Neural progenitor cell (in vitro differentiated cells): ENCODE measurements around the gene RAE1. TPM values are rescaled to one million over a fixed set of nuclear protein-coding genes. Genes with fewer than 3 reads are reported as not detected.
A peak's percentile ranks its signal among the peaks of the same experiment; 100 is the strongest.

Experiments
- DNase-seq: peaks from one replicate; pipeline ENCODE4 v3.0.0-alpha.2; 2016; ENCODE audit warnings: low spot score
- H2AFZ ChIP-seq: fragments of 200-600 bp; sonication (generic); replicated peaks from 2 replicates; pipeline ENCODE4 v1.6.1; 2016; ENCODE audit warnings: antibody characterized with exemption
- H3F3A ChIP-seq: fragments of 200-600 bp; sonication (generic); 2 replicates; pipeline ENCODE4 v1.6.1; 2016; ENCODE audit warnings: antibody characterized with exemption, low read depth
- H3K27ac ChIP-seq: fragments of 200-600 bp; sonication (generic); 2 replicates; pipeline ENCODE4 v1.5.1; 2016; ENCODE audit warnings: mild to moderate bottlenecking
- H3K27me3 ChIP-seq: fragments of 200-600 bp; sonication (generic); 2 replicates; pipeline ENCODE4 v1.6.1; 2016; ENCODE audit warnings: mild to moderate bottlenecking, moderate library complexity
- H3K36me3 ChIP-seq: fragments of 200-600 bp; sonication (generic); 2 replicates; pipeline ENCODE4 v1.5.1; 2016
- H3K4me1 ChIP-seq: fragments of 200-600 bp; sonication (generic); 2 replicates; pipeline ENCODE4 v1.6.1; 2016; ENCODE audit warnings: mixed run types
- H3K4me2 ChIP-seq: fragments of 200-600 bp; sonication (generic); 2 replicates; pipeline ENCODE4 v1.6.1; 2016
- H3K4me3 ChIP-seq: fragments of 200-600 bp; sonication (generic); 2 replicates; pipeline ENCODE4 v1.5.1; 2016
- H3K79me2 ChIP-seq: fragments of 200-600 bp; sonication (generic); 2 replicates; pipeline ENCODE4 v1.6.1; 2016; ENCODE audit warnings: low read depth
- H3K9ac ChIP-seq: fragments of 200-600 bp; sonication (generic); 2 replicates; pipeline ENCODE4 v1.6.1; 2016
- H3K9me3 ChIP-seq: fragments of 200-600 bp; sonication (generic); 2 replicates; pipeline ENCODE4 v1.5.1; 2016; ENCODE audit warnings: low read depth
- H4K20me1 ChIP-seq: fragments of 200-600 bp; sonication (generic); 2 replicates; pipeline ENCODE4 v1.6.1; 2016; ENCODE audit warnings: low read depth
- H3K27ac Mint-ChIP-seq: 3 replicates; pipeline ENCODE4 v1.8.0; 2021; ENCODE audit warnings: mixed read lengths
- H3K27me3 Mint-ChIP-seq: 2 replicates; pipeline ENCODE4 v1.8.0; 2022; ENCODE audit warnings: low read depth, mild to moderate bottlenecking, inconsistent platforms, moderate library complexity, mixed read lengths; ENCODE audit not compliant: insufficient read depth
- H3K36me3 Mint-ChIP-seq: 3 replicates; pipeline ENCODE4 v1.8.0; 2021; ENCODE audit warnings: mixed read lengths
- H3K4me1 Mint-ChIP-seq: 3 replicates; pipeline ENCODE4 v1.8.0; 2021; ENCODE audit warnings: mixed read lengths
- H3K4me3 Mint-ChIP-seq: 3 replicates; pipeline ENCODE4 v1.8.0; 2021; ENCODE audit warnings: mild to moderate bottlenecking, moderate library complexity, mixed read lengths
- H3K9me3 Mint-ChIP-seq: 3 replicates; pipeline ENCODE4 v1.8.0; 2020; ENCODE audit warnings: mixed read lengths
- EZH2 ChIP-seq: fragments of 200-600 bp; sonication (generic); IDR thresholded peaks from 2 replicates; pipeline ENCODE4 v1.6.1; 2017; ENCODE audit warnings: antibody characterized with exemption, mild to moderate bottlenecking, moderate library complexity
- EZH2phosphoT487 ChIP-seq: fragments of 200-600 bp; sonication (generic); IDR thresholded peaks from 2 replicates; pipeline ENCODE4 v1.6.1; 2017; ENCODE audit warnings: antibody characterized with exemption
- total RNA-seq: library from RNA; depleted of rRNA; stranded (reverse); fragments of >200 nt; gene quantifications from 2 replicates; pipeline ENCODE4 v1.2.3, GENCODE V29; 2015; ENCODE audit warnings: low replicate concordance
- TF ChIP-seq, protein P1 (sequence below): fragments of 200-600 bp; sonication (generic); IDR thresholded peaks from 2 replicates; pipeline ENCODE4 v1.5.1; 2017; ENCODE audit warnings: antibody characterized with exemption, mild to moderate bottlenecking

RAE1 gene
- total RNA-seq, 1 donor from 2014 or later = 77.6 TPM

DNA sequence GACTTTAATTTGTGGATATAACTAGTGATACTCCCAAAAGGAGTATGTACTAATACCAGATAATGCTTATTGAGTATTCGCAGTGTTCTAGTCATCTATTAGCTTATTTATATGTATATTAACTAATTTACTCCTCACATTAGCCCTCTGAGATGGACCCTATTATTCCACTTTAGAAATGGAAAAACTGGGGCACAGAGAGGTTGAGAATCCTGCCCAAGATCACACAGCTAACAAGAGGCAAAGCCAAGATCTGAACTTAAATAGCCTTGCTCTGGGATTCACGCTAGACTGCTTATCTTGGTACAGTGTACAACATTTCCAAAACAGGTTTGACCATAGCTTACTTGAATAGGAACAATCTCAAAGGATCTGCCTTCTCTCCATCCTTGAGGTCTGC lies 29.9 kb upstream of the RAE1 start:
- H3K4me1 Mint-ChIP-seq = peaks cover 43% of the 10 kb centered on the region
- Histone ChIP-seq H3K27ac (no peak overlapping the region), H3K4me2 (no peak overlapping the region), H3K27me3 (no peaks in the 10 kb centered on the region), H3K79me2 (no peaks in the 10 kb centered on the region), H3K4me3 (no peak overlapping the region), H3K36me3 (no peaks in the 10 kb centered on the region), H3K9ac (no peak overlapping the region), H3K9me3 (no peaks in the 10 kb centered on the region), H3K4me1 (peaks cover 20% of the 10 kb centered on the region), H4K20me1 (no peaks in the 10 kb centered on the region), H3F3A (peaks cover 25% of the 10 kb centered on the region), H2AFZ (no peak overlapping the region)
- no peak for DNase-seq
- no peak overlapping the region for H3K4me3 Mint-ChIP-seq
- no peaks in the 10 kb centered on the region for H3K36me3 Mint-ChIP-seq
- TF ChIP-seq EZH2phosphoT487 (no peak), EZH2 (no peak)
- TF ChIP-seq, protein P1, sequence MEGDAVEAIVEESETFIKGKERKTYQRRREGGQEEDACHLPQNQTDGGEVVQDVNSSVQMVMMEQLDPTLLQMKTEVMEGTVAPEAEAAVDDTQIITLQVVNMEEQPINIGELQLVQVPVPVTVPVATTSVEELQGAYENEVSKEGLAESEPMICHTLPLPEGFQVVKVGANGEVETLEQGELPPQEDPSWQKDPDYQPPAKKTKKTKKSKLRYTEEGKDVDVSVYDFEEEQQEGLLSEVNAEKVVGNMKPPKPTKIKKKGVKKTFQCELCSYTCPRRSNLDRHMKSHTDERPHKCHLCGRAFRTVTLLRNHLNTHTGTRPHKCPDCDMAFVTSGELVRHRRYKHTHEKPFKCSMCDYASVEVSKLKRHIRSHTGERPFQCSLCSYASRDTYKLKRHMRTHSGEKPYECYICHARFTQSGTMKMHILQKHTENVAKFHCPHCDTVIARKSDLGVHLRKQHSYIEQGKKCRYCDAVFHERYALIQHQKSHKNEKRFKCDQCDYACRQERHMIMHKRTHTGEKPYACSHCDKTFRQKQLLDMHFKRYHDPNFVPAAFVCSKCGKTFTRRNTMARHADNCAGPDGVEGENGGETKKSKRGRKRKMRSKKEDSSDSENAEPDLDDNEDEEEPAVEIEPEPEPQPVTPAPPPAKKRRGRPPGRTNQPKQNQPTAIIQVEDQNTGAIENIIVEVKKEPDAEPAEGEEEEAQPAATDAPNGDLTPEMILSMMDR = no peak
- no peaks in the 10 kb centered on the region for H3K9me3 Mint-ChIP-seq
- H3K27me3 Mint-ChIP-seq = peaks cover 11% of the 10 kb centered on the region
- no peak overlapping the region for H3K27ac Mint-ChIP-seq

DNA sequence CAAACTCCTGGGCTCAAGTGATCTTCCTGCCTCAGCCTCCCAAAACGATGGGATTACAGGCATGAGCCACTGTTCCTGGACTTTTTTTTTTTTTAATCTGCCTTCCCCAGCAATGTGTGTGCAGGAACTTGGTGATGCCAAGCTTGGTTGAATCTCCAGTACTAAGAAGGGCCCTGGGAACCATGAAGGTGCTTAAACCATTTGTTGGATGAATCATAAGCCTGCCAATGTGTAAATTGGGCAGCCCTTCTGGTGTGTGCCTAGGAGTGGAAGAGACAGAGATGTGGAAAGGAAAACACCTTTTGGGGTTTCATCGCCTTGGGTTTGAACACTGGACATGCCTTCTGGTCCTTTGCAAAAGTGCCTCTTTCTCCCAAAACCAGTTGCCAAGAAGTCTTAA lies 28.6 kb upstream of the RAE1 start:
- Histone ChIP-seq H3K4me1 (peaks cover 29% of the 10 kb centered on the region), H3K4me3 (no peak overlapping the region), H3K79me2 (no peaks in the 10 kb centered on the region), H3K27ac (peak overlapping the region; percentile 22), H3K36me3 (no peaks in the 10 kb centered on the region), H3F3A (peaks cover 33% of the 10 kb centered on the region), H3K9ac (no peak overlapping the region), H3K27me3 (no peaks in the 10 kb centered on the region), H4K20me1 (no peaks in the 10 kb centered on the region), H3K9me3 (no peaks in the 10 kb centered on the region), H2AFZ (no peak overlapping the region), H3K4me2 (peak overlapping the region; percentile 26)
- TF ChIP-seq, protein P1 = no peak
- TF ChIP-seq EZH2 (no peak), EZH2phosphoT487 (no peak)
- Mint-ChIP-seq H3K36me3 (no peaks in the 10 kb centered on the region), H3K27ac (no peak overlapping the region), H3K4me3 (no peak overlapping the region), H3K9me3 (no peaks in the 10 kb centered on the region), H3K4me1 (peaks cover 52% of the 10 kb centered on the region), H3K27me3 (peaks cover 8% of the 10 kb centered on the region)
- DNase-seq = no peak

DNA sequence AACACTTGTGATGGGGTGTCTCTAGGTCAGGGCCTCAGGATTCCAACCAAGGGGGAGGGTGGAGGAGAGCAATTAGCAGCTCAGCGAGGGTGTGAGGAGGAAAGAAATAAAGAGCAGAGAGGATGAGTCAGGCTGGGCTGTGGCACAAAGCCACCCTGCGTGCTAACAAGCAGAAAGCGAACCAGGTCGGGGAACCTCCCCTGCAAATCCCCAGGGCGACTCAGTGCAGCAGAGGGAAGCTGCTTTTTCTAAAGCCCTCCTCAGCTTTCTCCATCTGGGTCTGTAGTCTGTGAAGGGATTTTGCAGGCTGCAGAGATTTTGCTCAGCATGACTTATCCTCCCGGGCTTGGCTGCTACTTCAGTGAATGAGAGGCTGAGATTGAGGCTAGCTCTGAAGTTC lies 28.0 kb upstream of the RAE1 start:
- Histone ChIP-seq H3K4me1 (peaks cover 27% of the 10 kb centered on the region), H3K36me3 (no peaks in the 10 kb centered on the region), H3K9ac (no peak overlapping the region), H3K4me2 (peak overlapping the region; percentile 26), H3K4me3 (no peak overlapping the region), H2AFZ (no peak overlapping the region), H3K27me3 (no peaks in the 10 kb centered on the region), H3F3A (peaks cover 33% of the 10 kb centered on the region), H4K20me1 (no peaks in the 10 kb centered on the region), H3K9me3 (no peaks in the 10 kb centered on the region), H3K27ac (peak overlapping the region; percentile 22), H3K79me2 (no peaks in the 10 kb centered on the region)
- DNase-seq = peak; percentile 83
- Mint-ChIP-seq H3K36me3 (no peaks in the 10 kb centered on the region), H3K4me1 (peaks cover 51% of the 10 kb centered on the region), H3K9me3 (no peaks in the 10 kb centered on the region), H3K4me3 (peak overlapping the region; percentile 12), H3K27ac (peak overlapping the region; percentile 14), H3K27me3 (peaks cover 8% of the 10 kb centered on the region)
- TF ChIP-seq EZH2 = no peak
- TF ChIP-seq EZH2phosphoT487 = no peak
- TF ChIP-seq, protein P1 = no peak
